Testis (tissue), 3 donors: ENCODE measurements around the gene PPP2R1A. TPM values are rescaled to one million over a fixed set of nuclear protein-coding genes. Genes with fewer than 3 reads are reported as not detected.

Source experiments
- DNase-seq: peaks from one replicate; pipeline ENCODE4 v3.0.0-alpha.2; 2019
- H3K27ac ChIP-seq, 2 donors: fragments of 200-600 bp; sonication (generic); one replicate each; pipeline ENCODE4 v1.5.1; 2019
- H3K27me3 ChIP-seq: fragments of 200-600 bp; sonication (generic); one replicate; pipeline ENCODE4 v1.5.1; 2019
- H3K36me3 ChIP-seq: fragments of 200-600 bp; sonication (generic); one replicate; pipeline ENCODE4 v1.5.1; 2017; ENCODE audit warnings: low read depth; ENCODE audit errors: missing control alignments
- H3K4me1 ChIP-seq: fragments of 200-600 bp; sonication (generic); one replicate; pipeline ENCODE4 v1.5.1; 2019
- H3K4me3 ChIP-seq, 2 donors: fragments of 200-600 bp; sonication (generic); one replicate each; pipeline ENCODE4 v1.5.1; 2017 to 2019
- H3K9me3 ChIP-seq: fragments of 200-600 bp; sonication (generic); one replicate; pipeline ENCODE4 v1.5.1; 2017
- CTCF ChIP-seq, 3 experiments: fragments of 450-650 bp in 2 of 3; fragments of 200-600 bp in 1 of 3; sonication (generic) in 1 of 3; IDR thresholded peaks; one replicate each; pipeline ENCODE4 v1.5.1; 2016 to 2019; ENCODE audit warnings: antibody characterized with exemption in 3 of 3, mild to moderate bottlenecking in 2 of 3, moderate library complexity in 1 of 3
- POLR2A ChIP-seq: fragments of 450-650 bp; IDR thresholded peaks from one replicate; pipeline ENCODE4 v1.6.1; 2017; ENCODE audit warnings: antibody characterized with exemption, mild to moderate bottlenecking, moderate library complexity
- WGBS, 2 donors: methylation state at CpG; one replicate each; pipeline ENCODE4 v1.1.5; 2018; 5-methylcytosine and 5-hydroxymethylcytosine counted together
- intact Hi-C: fragments of 100-400 bp; cut with DNase I; formaldehyde crosslinking; loops from one replicate; pipeline ENCODE4 v1.15.1; 2023; ENCODE audit warnings: low total_unique reads
- polyA plus RNA-seq: library from polyadenylated mRNA; stranded (reverse); fragments of 350-450 nt; fragmentation: Illumina TruSeq; extraction: RNeasy Lipid Tissue Mini Kit (QIAGEN cat#74804); gene quantifications from one replicate; pipeline ENCODE4 v1.2.3, GENCODE V29; 2014; ENCODE audit warnings: low read depth, low replicate concordance; ENCODE audit not compliant: insufficient read depth
- total RNA-seq, 2 donors: library from RNA; depleted of rRNA; stranded (reverse); fragments of >200 nt; gene quantifications; one replicate each; pipeline ENCODE4 v1.2.3, GENCODE V29; 2016

PPP2R1A gene
- total and polyA plus RNA-seq, 3 donors from 2014 or later: 181 to 289 (median 262) TPM

- intact Hi-C loops: no loop called here
- Histone ChIP-seq H3K4me1 (no peaks in the 10 kb centered on the region), H3K27me3 (no peaks in the 10 kb centered on the region), H3K36me3 (no peaks in the 10 kb centered on the region), H3K9me3 (no peaks in the 10 kb centered on the region), H3K4me3 (no peak overlapping the region), H3K27ac (no peak overlapping the region)
- no peak for TF ChIP-seq CTCF (IDR thresholded peaks at IDR 0.05)
- no peak for TF ChIP-seq POLR2A
- 94 to 96% methylated on average over 3 to 8 of the region's 8 CpGs for WGBS, 2 donors
- DNase-seq: no peak
These were observed 29.8 kb downstream of the PPP2R1A start for GRCh38 chr19:52219611-52220010.

- H3K27me3 ChIP-seq: no peaks in the 10 kb centered on the region
- H3K27ac ChIP-seq: no peak overlapping the region
- no peaks in the 10 kb centered on the region for H3K9me3 ChIP-seq
- intact Hi-C loops: no loop called here
- no peak for DNase-seq
- H3K4me3 ChIP-seq: no peak overlapping the region
- no peaks in the 10 kb centered on the region for H3K4me1 ChIP-seq
- TF ChIP-seq CTCF (IDR thresholded peaks at IDR 0.05) (no peak), POLR2A (no peak)
- 93 to 99% methylated on average over 6 of the region's 6 CpGs for WGBS, 2 donors
- no peaks in the 10 kb centered on the region for H3K36me3 ChIP-seq
These were observed 31.2 kb downstream of the PPP2R1A start for GRCh38 chr19:52221031-52221430.

GRCh38 chr19:52221831-52222375 is 32.1 kb downstream of the PPP2R1A start:
- TF ChIP-seq POLR2A: no peak
- TF ChIP-seq CTCF (IDR thresholded peaks at IDR 0.05): no peak

GRCh38 chr19:52224211-52224610 is 34.4 kb downstream of the PPP2R1A start:
- H3K4me1 ChIP-seq: no peaks in the 10 kb centered on the region
- no peaks in the 10 kb centered on the region for H3K9me3 ChIP-seq
- TF ChIP-seq CTCF (IDR thresholded peaks at IDR 0.05) (no peak), POLR2A (no peak)
- no peak for DNase-seq
- intact Hi-C loops: no loop called here
- 91 to 95% methylated on average over 5 of the region's 5 CpGs for WGBS, 2 donors
- no peaks in the 10 kb centered on the region for H3K27me3 ChIP-seq
- no peak overlapping the region for H3K27ac ChIP-seq
- H3K36me3 ChIP-seq: no peaks in the 10 kb centered on the region
- H3K4me3 ChIP-seq: no peak overlapping the region

More at GRCh38 chr19:52221831-52222375, 32.1 kb downstream of the PPP2R1A start:
- Histone ChIP-seq H3K4me1 (no peaks in the 10 kb centered on the region), H3K4me3 (no peak overlapping the region), H3K27me3 (no peaks in the 10 kb centered on the region), H3K9me3 (no peaks in the 10 kb centered on the region), H3K36me3 (no peaks in the 10 kb centered on the region), H3K27ac (no peak overlapping the region)
- WGBS, 2 donors: 89 to 90% methylated on average over 7 of the region's 7 CpGs
- intact Hi-C loops: no loop called here
- DNase-seq: no peak

- Histone ChIP-seq H3K9me3 (no peaks in the 10 kb centered on the region), H3K27ac (no peak overlapping the region), H3K36me3 (no peaks in the 10 kb centered on the region), H3K4me1 (peaks cover 11% of the 10 kb centered on the region), H3K27me3 (no peaks in the 10 kb centered on the region), H3K4me3 (no peak overlapping the region)
- no peak for TF ChIP-seq POLR2A
- WGBS, 2 donors: 88 to 89% methylated on average over 4 of the region's 4 CpGs
- intact Hi-C loops: no loop called here
- no peak for DNase-seq
These were observed 36.8 kb downstream of the PPP2R1A start for GRCh38 chr19:52226652-52227051.
